GM04503 (cell line): ENCODE measurements around the gene ADH7.

Experiments
- DNase-seq: peaks from one replicate; pipeline ENCODE4 v3.0.0-alpha.2; 2012; ENCODE audit warnings: low read depth

ADH7 gene

GRCh38 chr4:99435154-99435553 lies at the start of gene ADH7:
ADH7 (minus strand) TSS chr4:99435342; CDS start chr4:99435233, 109 bp downstream.
- DNase-seq = no peak

- no peak for DNase-seq
These were observed 48.5 kb upstream of the ADH7 start for GRCh38 chr4:99483636-99484035.

- DNase-seq = no peak
These were observed 38.0 kb upstream of the ADH7 start for GRCh38 chr4:99473131-99473530.

- no peak for DNase-seq
These were observed 36.8 kb upstream of the ADH7 start for GRCh38 chr4:99471896-99472295.

GRCh38 chr4:99471349-99471748 lies 36.2 kb upstream of the ADH7 start:
- DNase-seq = no peak

- peak; percentile 11 for DNase-seq
These were observed 33.7 kb upstream of the ADH7 start for GRCh38 chr4:99468889-99469288.

GRCh38 chr4:99467887-99468286 lies 32.7 kb upstream of the ADH7 start:
- no peak for DNase-seq

- no peak for DNase-seq
These were observed 28.4 kb upstream of the ADH7 start for GRCh38 chr4:99463566-99463965.

GRCh38 chr4:99462875-99463464 lies 27.8 kb upstream of the ADH7 start:
- DNase-seq = no peak

- no peak for DNase-seq
These were observed 26.7 kb upstream of the ADH7 start for GRCh38 chr4:99461623-99462401.

GRCh38 chr4:99459546-99460042 lies 24.5 kb upstream of the ADH7 start:
- DNase-seq = no peak

- DNase-seq = no peak
These were observed 23.8 kb upstream of the ADH7 start for GRCh38 chr4:99458911-99459447.

GRCh38 chr4:99457676-99458075 lies 22.5 kb upstream of the ADH7 start:
- no peak for DNase-seq

- no peak for DNase-seq
These were observed 22.1 kb upstream of the ADH7 start for GRCh38 chr4:99457270-99457669.

- DNase-seq = no peak
These were observed 12.4 kb upstream of the ADH7 start for GRCh38 chr4:99447513-99447912.

- no peak for DNase-seq
These were observed 11.9 kb upstream of the ADH7 start for GRCh38 chr4:99447079-99447478.

- no peak for DNase-seq
These were observed 3.3 kb upstream of the ADH7 start for GRCh38 chr4:99438405-99438780.

GRCh38 chr4:99437723-99438404 lies 2.7 kb upstream of the ADH7 start:
- no peak for DNase-seq

- DNase-seq = no peak
These were observed 2.0 kb upstream of the ADH7 start for GRCh38 chr4:99436976-99437722.

GRCh38 chr4:99436462-99436861 lies 1.3 kb upstream of the ADH7 start:
- DNase-seq = no peak

GRCh38 chr4:99430106-99430505 lies 5.0 kb downstream of the ADH7 start:
- no peak for DNase-seq

- DNase-seq = no peak
These were observed 18.0 kb downstream of the ADH7 start for GRCh38 chr4:99417125-99417524.
